ENCODE data around the gene PCDHGA1.
"Not testable (repeated sequence)": the region's sequence is repeated elsewhere in the genome, so short reads cannot be mapped to it uniquely, and the experiment has no call there.

PCDHGA1 gene

DNA sequence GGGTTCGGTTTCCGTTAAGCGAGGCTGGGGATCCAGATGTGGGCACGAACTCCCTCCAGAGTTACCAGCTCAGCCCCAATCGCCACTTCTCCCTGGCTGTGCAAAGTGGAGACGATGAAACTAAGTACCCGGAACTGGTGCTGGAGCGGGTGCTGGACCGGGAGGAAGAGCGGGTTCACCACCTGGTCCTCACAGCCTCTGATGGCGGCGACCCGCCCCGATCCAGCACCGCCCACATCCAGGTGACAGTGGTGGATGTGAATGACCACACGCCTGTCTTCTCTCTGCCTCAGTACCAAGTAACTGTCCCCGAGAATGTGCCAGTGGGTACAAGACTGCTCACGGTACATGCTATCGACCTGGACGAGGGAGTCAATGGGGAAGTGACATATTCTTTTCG lies 53.0 kb downstream of the PCDHGA1 start:
- DNase-seq (ENCODE audit: low spot score) = no peak

GRCh38 chr5:141384471-141385267 lies 54.4 kb downstream of the PCDHGA1 start:
- no peak for DNase-seq (ENCODE audit: low spot score)

- DNase-seq (ENCODE audit: low spot score) = not testable (repeated sequence)
These were observed 57.4 kb downstream of the PCDHGA1 start, which contains the start of gene PCDHGB4 for GRCh38 chr5:141387557-141388311. Gene PCDHGB4 (plus strand): TSS chr5:141387698. CDS start chr5:141387885, 187 bp downstream.

- no peak for DNase-seq (ENCODE audit: low spot score)
These were observed 58.3 kb downstream of the PCDHGA1 start for GRCh38 chr5:141388661-141389060.

- DNase-seq (ENCODE audit: low spot score) = no peak
These were observed 59.1 kb downstream of the PCDHGA1 start for GRCh38 chr5:141389153-141390042.

- no peak for DNase-seq (ENCODE audit: low spot score)
These were observed 62.3 kb downstream of the PCDHGA1 start, which contains the start of gene PCDHGA8 for GRCh38 chr5:141392429-141393198. Gene PCDHGA8 (plus strand): TSS chr5:141392633. CDS start chr5:141392814, 181 bp downstream.

- no peak for DNase-seq (ENCODE audit: low spot score)
These were observed 63.0 kb downstream of the PCDHGA1 start for GRCh38 chr5:141393267-141393666.

- not testable (repeated sequence) for DNase-seq (ENCODE audit: low spot score)
These were observed 64.3 kb downstream of the PCDHGA1 start for GRCh38 chr5:141394401-141395187.

DNA sequence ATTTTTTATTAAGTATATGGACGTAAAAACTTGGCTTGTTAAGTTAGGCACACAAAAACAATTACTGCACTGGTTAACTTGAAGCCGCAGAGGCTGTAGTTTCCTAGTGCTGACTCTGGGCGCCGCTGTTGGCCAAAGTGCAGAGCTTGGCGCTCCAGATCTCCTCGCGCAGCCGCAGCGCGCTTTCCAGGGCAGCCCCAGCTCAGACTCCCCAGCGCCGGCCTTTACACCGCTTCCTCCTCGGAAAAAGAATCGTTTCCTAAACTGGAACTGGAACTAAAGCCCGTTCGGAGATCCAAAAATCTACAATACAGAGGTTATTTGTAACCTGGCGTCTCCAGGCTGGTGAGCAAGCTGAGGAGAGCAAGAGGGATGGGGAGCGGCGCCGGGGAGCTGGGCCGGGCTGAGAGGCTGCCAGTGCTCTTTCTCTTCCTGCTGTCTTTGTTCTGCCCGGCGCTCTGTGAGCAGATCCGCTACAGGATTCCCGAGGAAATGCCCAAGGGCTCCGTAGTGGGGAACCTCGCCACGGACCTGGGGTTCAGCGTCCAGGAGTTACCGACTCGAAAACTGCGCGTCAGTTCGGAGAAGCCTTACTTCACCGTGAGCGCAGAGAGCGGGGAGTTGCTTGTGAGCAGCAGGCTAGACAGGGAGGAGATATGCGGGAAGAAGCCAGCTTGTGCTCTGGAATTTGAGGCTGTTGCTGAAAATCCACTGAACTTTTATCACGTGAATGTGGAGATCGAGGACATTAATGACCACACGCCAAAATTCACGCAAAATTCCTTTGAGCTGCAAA lies 67.6 kb downstream of the PCDHGA1 start, which contains the start of gene PCDHGB5:
Gene PCDHGB5 (plus strand): TSS at position 192 of the 796 bp plus-strand sequence. CDS start 181 bp downstream, at position 373.
- not testable (repeated sequence) for DNase-seq (ENCODE audit: low spot score)

GRCh38 chr5:141398608-141399007 lies 68.3 kb downstream of the PCDHGA1 start:
- no peak for DNase-seq (ENCODE audit: low spot score)

GRCh38 chr5:141399555-141400258 lies 69.4 kb downstream of the PCDHGA1 start:
- no peak for DNase-seq (ENCODE audit: low spot score)

- peak; percentile 11 for DNase-seq (ENCODE audit: low spot score)
These were observed 72.4 kb downstream of the PCDHGA1 start, which contains the start of gene PCDHGA9 for GRCh38 chr5:141402553-141403243. Gene PCDHGA9 (plus strand): TSS chr5:141402778. CDS start chr5:141402953, 175 bp downstream.

DNA sequence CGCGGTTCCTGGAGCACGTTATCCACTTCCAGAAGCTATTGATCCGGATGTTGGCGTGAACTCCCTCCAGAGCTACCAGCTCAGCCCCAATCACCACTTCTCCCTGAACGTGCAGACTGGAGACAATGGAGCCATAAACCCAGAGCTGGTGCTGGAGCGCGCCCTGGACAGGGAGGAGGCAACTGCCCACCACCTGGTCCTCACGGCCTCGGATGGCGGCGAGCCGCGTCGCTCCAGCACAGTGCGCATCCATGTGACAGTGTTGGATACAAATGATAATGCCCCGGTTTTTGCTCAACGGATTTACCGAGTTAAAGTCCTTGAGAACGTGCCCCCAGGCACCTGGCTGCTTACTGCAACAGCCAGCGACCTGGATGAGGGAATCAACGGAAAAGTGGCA lies 73.1 kb downstream of the PCDHGA1 start:
- DNase-seq (ENCODE audit: low spot score) = no peak

GRCh38 chr5:141407790-141408505 lies 77.6 kb downstream of the PCDHGA1 start, which contains the start of gene PCDHGB6:
Gene PCDHGB6 (plus strand): TSS chr5:141408021. CDS start chr5:141408203, 182 bp downstream.
- not testable (repeated sequence) for DNase-seq (ENCODE audit: low spot score)

DNA sequence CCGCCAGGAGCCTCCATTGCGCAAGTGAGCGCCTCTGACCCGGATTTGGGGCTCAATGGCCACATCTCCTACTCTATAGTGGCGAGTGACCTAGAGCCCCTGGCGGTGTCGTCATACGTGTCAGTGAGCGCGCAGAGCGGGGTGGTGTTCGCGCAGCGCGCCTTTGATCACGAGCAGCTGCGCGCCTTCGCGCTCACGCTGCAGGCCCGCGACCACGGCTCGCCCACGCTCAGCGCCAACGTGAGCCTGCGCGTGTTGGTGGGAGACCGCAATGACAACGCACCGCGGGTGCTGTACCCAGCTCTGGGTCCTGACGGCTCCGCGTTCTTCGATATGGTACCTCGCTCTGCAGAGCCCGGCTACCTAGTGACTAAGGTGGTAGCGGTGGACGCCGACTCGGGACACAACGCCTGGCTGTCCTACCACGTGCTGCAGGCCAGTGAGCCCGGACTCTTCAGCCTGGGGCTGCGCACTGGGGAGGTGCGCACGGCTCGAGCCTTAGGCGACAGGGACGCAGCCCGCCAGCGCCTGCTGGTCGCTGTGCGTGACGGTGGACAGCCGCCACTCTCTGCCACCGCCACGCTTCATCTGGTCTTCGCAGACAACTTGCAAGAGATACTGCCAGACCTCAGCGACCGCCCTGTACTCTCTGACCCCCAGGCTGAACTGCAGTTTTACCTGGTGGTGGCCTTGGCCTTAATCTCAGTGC lies 79.4 kb downstream of the PCDHGA1 start:
- no peak for DNase-seq (ENCODE audit: low spot score)

DNA sequence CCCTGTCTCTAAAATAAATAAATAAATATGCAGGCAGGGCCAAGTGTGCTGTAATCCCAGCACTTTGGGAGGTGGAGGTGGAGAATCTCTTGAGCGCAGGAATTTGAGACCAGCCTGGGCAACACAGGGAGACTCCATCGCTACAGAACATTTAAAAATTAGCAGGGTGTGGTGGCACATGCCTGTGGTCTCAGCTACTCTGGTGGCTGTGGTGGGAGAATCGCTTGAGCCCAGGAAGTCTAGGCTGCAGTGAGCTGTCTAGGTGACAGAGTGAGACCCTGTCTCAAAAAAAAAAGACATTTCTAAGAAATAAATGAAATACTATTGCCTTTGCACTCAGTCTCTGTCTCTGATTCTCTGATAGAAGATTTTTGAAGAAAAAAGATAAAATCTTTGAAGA lies 81.3 kb downstream of the PCDHGA1 start:
- DNase-seq (ENCODE audit: low spot score) = no peak
